ENCODE results near the gene CCDC197. TPM values are rescaled to one million over a fixed set of nuclear protein-coding genes. Genes with fewer than 3 reads are reported as not detected.
A peak's percentile ranks its signal among the peaks of the same experiment; 100 is the strongest.

CCDC197 gene
- total RNA-seq, 2 experiments from 2014 or later, result 0.44 to 0.69 TPM

- peaks cover 95% of the 10 kb centered on the region for H3K4me1 Mint-ChIP-seq (ENCODE audit: low read depth)
- intact Hi-C loops (cut with micrococcal nuclease), result loop anchor here (1.0 to 10.0 kb wide), 4 partner anchors 7 to 751 kb away; partner anchors contain the start of genes GON7 and UBR7
- peak overlapping the region; percentile 83 for H3K4me3 Mint-ChIP-seq
- H3K9me3 Mint-ChIP-seq, result no peaks in the 10 kb centered on the region
- no peaks in the 10 kb centered on the region for H3K27me3 Mint-ChIP-seq
- H3K36me3 Mint-ChIP-seq, result peaks cover 49% of the 10 kb centered on the region
- H3K27ac Mint-ChIP-seq, result peak overlapping the region; percentile 100
- DNase-seq, result no peak
- CTCF ChIA-PET, result interaction anchor here (0.6 to 19.1 kb wide), 8 partner anchors 14 to 63 kb away, joined by 3 to 318 read pairs (median 4); partner anchors contain the start of gene CCDC197
- POLR2A ChIA-PET, result interaction anchor here (0.6 to 15.8 kb wide), 9 partner anchors 9 to 45 kb away, joined by 3 to 447 read pairs (median 5); partner anchors contain the start of gene ASB2
These were observed 41.1 kb upstream of the CCDC197 start for GRCh38 chr14:93955850-93956481.

GRCh38 chr14:93956514-93957332 lies 40.4 kb upstream of the CCDC197 start:
- ChIA-PET CTCF (interaction anchor here (1.0 to 19.1 kb wide), 6 partner anchors 13 to 44 kb away, joined by 3 to 318 read pairs (median 4); partner anchors contain the start of gene CCDC197), POLR2A (interaction anchor here (0.6 to 15.8 kb wide), 6 partner anchors 9 to 39 kb away, joined by 3 to 447 read pairs (median 4); partner anchors contain the start of gene ASB2)
- peaks cover 95% of the 10 kb centered on the region for H3K4me1 Mint-ChIP-seq (ENCODE audit: low read depth)
- peak; percentile 42 for DNase-seq
- peak overlapping the region; percentile 83 for H3K4me3 Mint-ChIP-seq
- peaks cover 51% of the 10 kb centered on the region for H3K36me3 Mint-ChIP-seq
- H3K9me3 Mint-ChIP-seq, result no peaks in the 10 kb centered on the region
- no peaks in the 10 kb centered on the region for H3K27me3 Mint-ChIP-seq
- peak overlapping the region; percentile 100 for H3K27ac Mint-ChIP-seq
- intact Hi-C loops (cut with micrococcal nuclease), result loop anchor here (10.0 kb wide), 1 partner anchor 752 kb away; the partner anchor contains the start of genes GON7 and UBR7

GRCh38 chr14:93957333-93957710 lies 39.8 kb upstream of the CCDC197 start:
- Mint-ChIP-seq H3K27ac (peak overlapping the region; percentile 100), H3K4me1 (ENCODE audit: low read depth) (peaks cover 94% of the 10 kb centered on the region), H3K36me3 (peaks cover 50% of the 10 kb centered on the region), H3K27me3 (no peaks in the 10 kb centered on the region), H3K4me3 (peak overlapping the region; percentile 83), H3K9me3 (no peaks in the 10 kb centered on the region)
- ChIA-PET CTCF (interaction anchor here (1.5 to 19.1 kb wide), 3 partner anchors 13 to 40 kb away, joined by 4 to 318 read pairs (median 5); partner anchors contain the start of gene CCDC197), POLR2A (interaction anchor here (3.4 to 15.8 kb wide), 2 partner anchors 17 to 43 kb away, joined by 17 to 447 read pairs; partner anchors contain the start of gene ASB2)
- intact Hi-C loops (cut with micrococcal nuclease), result loop anchor here (10.0 kb wide), 1 partner anchor 753 kb away; the partner anchor contains the start of genes GON7 and UBR7
- DNase-seq, result no peak

- peak overlapping the region; percentile 100 for H3K27ac Mint-ChIP-seq
- H3K27me3 Mint-ChIP-seq, result no peaks in the 10 kb centered on the region
- H3K36me3 Mint-ChIP-seq, result peaks cover 48% of the 10 kb centered on the region
- H3K4me3 Mint-ChIP-seq, result peak overlapping the region; percentile 83
- intact Hi-C loops (cut with micrococcal nuclease), result loop anchor here (10.0 kb wide), 1 partner anchor 753 kb away; the partner anchor contains the start of genes GON7 and UBR7
- H3K4me1 Mint-ChIP-seq (ENCODE audit: low read depth), result peaks cover 94% of the 10 kb centered on the region
- CTCF ChIA-PET, result interaction anchor here (1.4 to 19.1 kb wide), 5 partner anchors 13 to 64 kb away, joined by 4 to 318 read pairs (median 76); partner anchors contain the start of gene ASB2
- peak; percentile 37 for DNase-seq
- no peaks in the 10 kb centered on the region for H3K9me3 Mint-ChIP-seq
- POLR2A ChIA-PET, result interaction anchor here (2.1 to 15.8 kb wide), 6 partner anchors 17 to 64 kb away, joined by 8 to 447 read pairs (median 16); partner anchors contain the start of gene ASB2
These were observed 39.1 kb upstream of the CCDC197 start for GRCh38 chr14:93957751-93958566.

GRCh38 chr14:93958567-93959238 lies 38.4 kb upstream of the CCDC197 start:
- DNase-seq, result no peak
- ChIA-PET CTCF (interaction anchor here (1.0 to 19.1 kb wide), 5 partner anchors 12 to 63 kb away, joined by 3 to 318 read pairs (median 76); partner anchors contain the start of gene ASB2), POLR2A (interaction anchor here (0.6 to 15.8 kb wide), 12 partner anchors 10 to 1564 kb away, joined by 3 to 447 read pairs (median 8); partner anchors contain the start of genes ASB2, DDX24, IFI27L1 and OTUB2)
- intact Hi-C loops (cut with micrococcal nuclease), result loop anchor here (1.0 to 10.0 kb wide), 3 partner anchors 19 to 754 kb away; partner anchors contain the start of genes GON7, OTUB2 and UBR7
- Mint-ChIP-seq H3K9me3 (no peaks in the 10 kb centered on the region), H3K27ac (peak overlapping the region; percentile 100), H3K4me1 (ENCODE audit: low read depth) (peaks cover 94% of the 10 kb centered on the region), H3K27me3 (no peaks in the 10 kb centered on the region), H3K36me3 (peaks cover 49% of the 10 kb centered on the region), H3K4me3 (peak overlapping the region; percentile 78)

- Mint-ChIP-seq H3K36me3 (peaks cover 47% of the 10 kb centered on the region), H3K4me3 (peak overlapping the region; percentile 78), H3K9me3 (no peaks in the 10 kb centered on the region), H3K4me1 (ENCODE audit: low read depth) (peaks cover 94% of the 10 kb centered on the region), H3K27me3 (no peaks in the 10 kb centered on the region), H3K27ac (peak overlapping the region; percentile 100)
- peak; percentile 98 for DNase-seq
- intact Hi-C loops (cut with micrococcal nuclease), result loop anchor here (1.0 to 10.0 kb wide), 9 partner anchors 20 to 1573 kb away; partner anchors contain the start of genes GON7, IFI27L2, OTUB2 and UBR7
- ChIA-PET CTCF (interaction anchor here (0.7 to 19.1 kb wide), 6 partner anchors 11 to 177 kb away, joined by 3 to 318 read pairs (median 40); partner anchors contain the start of gene ASB2), POLR2A (interaction anchor here (0.6 to 15.8 kb wide), 13 partner anchors 9 to 1563 kb away, joined by 3 to 447 read pairs (median 8); partner anchors contain the start of genes ASB2, DDX24, IFI27L1 and OTUB2)
These were observed 37.6 kb upstream of the CCDC197 start for GRCh38 chr14:93959239-93960107.

- Mint-ChIP-seq H3K36me3 (peaks cover 41% of the 10 kb centered on the region), H3K9me3 (no peaks in the 10 kb centered on the region), H3K27me3 (no peaks in the 10 kb centered on the region), H3K27ac (peak overlapping the region; percentile 100), H3K4me1 (ENCODE audit: low read depth) (peaks cover 94% of the 10 kb centered on the region), H3K4me3 (peak overlapping the region; percentile 78)
- CTCF ChIA-PET, result interaction anchor here (1.1 to 19.1 kb wide), 6 partner anchors 11 to 177 kb away, joined by 3 to 318 read pairs (median 41); partner anchors contain the start of gene ASB2
- POLR2A ChIA-PET, result interaction anchor here (1.2 to 15.8 kb wide), 10 partner anchors 8 to 1563 kb away, joined by 3 to 447 read pairs (median 10); partner anchors contain the start of genes ASB2 and OTUB2
- intact Hi-C loops (cut with micrococcal nuclease), result loop anchor here (1.0 to 5.0 kb wide), 6 partner anchors 35 to 1572 kb away; partner anchors contain the start of gene IFI27L2
- peak; percentile 74 for DNase-seq
These were observed 37.0 kb upstream of the CCDC197 start for GRCh38 chr14:93960108-93960475.

- intact Hi-C loops (cut with micrococcal nuclease), result loop anchor here (1.0 to 5.0 kb wide), 6 partner anchors 34 to 1571 kb away; partner anchors contain the start of gene IFI27L2
- ChIA-PET POLR2A (interaction anchor here (0.6 to 15.8 kb wide), 8 partner anchors 8 to 40 kb away, joined by 3 to 447 read pairs (median 12); partner anchors contain the start of gene ASB2), CTCF (interaction anchor here (1.1 to 19.1 kb wide), 6 partner anchors 10 to 176 kb away, joined by 3 to 318 read pairs (median 41); partner anchors contain the start of gene ASB2)
- DNase-seq, result no peak
- H3K27me3 Mint-ChIP-seq, result no peaks in the 10 kb centered on the region
- H3K4me1 Mint-ChIP-seq (ENCODE audit: low read depth), result peaks cover 95% of the 10 kb centered on the region
- H3K27ac Mint-ChIP-seq, result peak overlapping the region; percentile 100
- peak overlapping the region; percentile 78 for H3K4me3 Mint-ChIP-seq
- H3K9me3 Mint-ChIP-seq, result no peaks in the 10 kb centered on the region
- peaks cover 37% of the 10 kb centered on the region for H3K36me3 Mint-ChIP-seq
These were observed 36.2 kb upstream of the CCDC197 start for GRCh38 chr14:93960774-93961438.

Measured in activated CD4-positive, alpha-beta memory T cell treated with anti-CD3 and anti-CD28 coated beads for 36 hours (primary cell).